Measurements from ENCODE around the gene ADGRL2.

The ADGRL2 gene

GRCh38 chr1:81967951-81968350 lies 167.2 kb downstream of the ADGRL2 start:
- Histone ChIP-seq H3K4me1 (ENCODE audit: control insufficient read depth, insufficient read depth, low read length) (no peaks in the 10 kb centered on the region), H3K27ac (ENCODE audit: extremely low read depth, low read depth, low read length) (no peak overlapping the region), H3K9me3 (ENCODE audit: control insufficient read depth, insufficient read depth, low read depth, low read length) (no peaks in the 10 kb centered on the region), H3K4me3 (ENCODE audit: low read depth, low read length) (no peak overlapping the region), H3K36me3 (ENCODE audit: control insufficient read depth in 2 of 2, insufficient read depth in 1 of 2, low read length in 2 of 2) (peaks cover 13 to 35% of the 10 kb centered on the region in 2 experiments)
- CTCF ChIA-PET = no interaction called here
- POLR2A ChIA-PET = no interaction called here
- TF ChIP-seq ZNF76 (tag by site-specific recombination; IDR thresholded peaks at IDR 0.05; ENCODE audit: borderline replicate concordance, low read depth) (no peak), ZBTB44 (tag by site-specific recombination; IDR thresholded peaks at IDR 0.05) (peak; percentile 62; the same call in 1 of the 2 replicates), PRDM6 (tag by site-specific recombination; IDR thresholded peaks at IDR 0.05) (peak; percentile 84)

- no peaks in the 10 kb centered on the region for H3K4me1 ChIP-seq (ENCODE audit: control insufficient read depth, insufficient read depth, low read length)
- no peak overlapping the region for H3K27ac ChIP-seq (ENCODE audit: extremely low read depth, low read depth, low read length)
- peaks cover 13 to 35% of the 10 kb centered on the region in 2 experiments for H3K36me3 ChIP-seq (ENCODE audit: control insufficient read depth in 2 of 2, insufficient read depth in 1 of 2, low read length in 2 of 2)
- no peak overlapping the region for H3K4me3 ChIP-seq (ENCODE audit: low read depth, low read length)
- no peaks in the 10 kb centered on the region for H3K9me3 ChIP-seq (ENCODE audit: control insufficient read depth, insufficient read depth, low read depth, low read length)
- CTCF ChIA-PET = interaction anchor here (0.5 to 1.4 kb wide), 3 partner anchors 10 to 268 kb away, joined by 3 read pairs; no protein-coding TSS in a partner anchor
- no peak for TF ChIP-seq ZNF37A (tag by site-specific recombination; IDR thresholded peaks at IDR 0.05)
- no peak for TF ChIP-seq HIC1 (tag by site-specific recombination; IDR thresholded peaks at IDR 0.05)
- POLR2A ChIA-PET = no interaction called here
Measured at GRCh38 chr1:81970416-81970815, 169.7 kb downstream of the ADGRL2 start.

GRCh38 chr1:81974222-81974841 lies 173.6 kb downstream of the ADGRL2 start:
- H3K9me3 ChIP-seq (ENCODE audit: control insufficient read depth, insufficient read depth, low read depth, low read length) = no peaks in the 10 kb centered on the region
- peaks cover 9 to 13% of the 10 kb centered on the region in 2 experiments for H3K36me3 ChIP-seq (ENCODE audit: control insufficient read depth in 2 of 2, insufficient read depth in 1 of 2, low read length in 2 of 2)
- ChIA-PET POLR2A (no interaction called here), CTCF (interaction anchor here (1.0 to 1.2 kb wide), 2 partner anchors 9 to 16 kb away, joined by 3 read pairs; no protein-coding TSS in a partner anchor)
- TF ChIP-seq HOXA7 (CRISPR knock-in tag; IDR thresholded peaks at IDR 0.05; ENCODE audit: borderline replicate concordance) (no peak), ZNF391 (tag by site-specific recombination; IDR thresholded peaks at IDR 0.05; ENCODE audit: borderline replicate concordance, low read depth) (no peak), ZNF133 (tag by site-specific recombination; IDR thresholded peaks at IDR 0.05) (no peak), REST (tag by site-specific recombination; IDR thresholded peaks at IDR 0.05) (0 out of 2 replicates have a peak, but pooled peaks have one; percentile 50), ZNF112 (tag by site-specific recombination; IDR thresholded peaks at IDR 0.05) (no peak)
- no peak overlapping the region for H3K27ac ChIP-seq (ENCODE audit: extremely low read depth, low read depth, low read length)
- H3K4me1 ChIP-seq (ENCODE audit: control insufficient read depth, insufficient read depth, low read length) = no peaks in the 10 kb centered on the region
- H3K4me3 ChIP-seq (ENCODE audit: low read depth, low read length) = no peak overlapping the region
